T-cell (primary cell): ENCODE results near the gene GASK1A. TPM values are rescaled to one million over a fixed set of nuclear protein-coding genes. Genes with fewer than 3 reads are reported as not detected.
A peak's percentile ranks its signal among the peaks of the same experiment; 100 is the strongest.

Experiments
- ATAC-seq, 4 experiments: fragments of 200-7000 bp in 3 of 4; fragments of 150-1000 bp in 1 of 4; cut with Tn5 transposase; replicated peaks in 1 of 4; 1 replicate in 3 of 4; 2 replicates in 1 of 4; pipeline ENCODE4 v1.10.0; 2021; ENCODE audit warnings: moderate library complexity in 3 of 4, mild to moderate bottlenecking in 2 of 4, moderate number of reproducible peaks in 1 of 4
- CTCF ChIA-PET, 2 donors: fragments of 300-600 bp; sonication (Branson Sonifier 250); formaldehyde crosslinking; loops; one replicate each; lab custom pipeline; 2022; ENCODE audit warnings: antibody characterized with exemption in 2 of 2; lab: Charles Lee
- POLR2A ChIA-PET, 2 donors: fragments of 300-600 bp; sonication (Branson Sonifier 250); formaldehyde crosslinking; loops; one replicate each; lab custom pipeline; 2022; ENCODE audit warnings: antibody characterized with exemption in 2 of 2; lab: Charles Lee
- DNase-seq, 35 experiments: peaks; one replicate each; pipeline versions ENCODE4 v3.0.0 to v3.0.0-alpha.2; 2013 to 2023
- H3K27ac ChIP-seq: one replicate; pipeline ENCODE4 v1.5.1; 2013; ENCODE audit warnings: low read length
- H3K27me3 ChIP-seq, 2 experiments: replicated peaks in 1 of 2; 1 replicate in 1 of 2; 2 replicates in 1 of 2; pipeline versions ENCODE4 v1.6.1 to v1.7.0; 2013; ENCODE audit warnings: low read length in 1 of 2, mixed read lengths in 1 of 2; ENCODE audit not compliant: control insufficient read depth in 2 of 2, insufficient read depth in 2 of 2; ENCODE audit errors: extremely low read depth in 1 of 2
- H3K36me3 ChIP-seq, 2 donors: 1 replicate in 1 of 2; 2 replicates in 1 of 2; pipeline versions ENCODE4 v1.6.1 to v1.7.0; 2013; ENCODE audit warnings: low read length in 1 of 2; ENCODE audit not compliant: control insufficient read depth in 2 of 2, insufficient read depth in 1 of 2; ENCODE audit errors: extremely low read depth in 1 of 2
- H3K4me1 ChIP-seq, 2 experiments: 1 replicate in 1 of 2; 2 replicates in 1 of 2; pipeline versions ENCODE4 v1.6.1 to v1.7.0; 2013; ENCODE audit warnings: low read length in 2 of 2, mixed read lengths in 1 of 2; ENCODE audit not compliant: insufficient read depth in 2 of 2, control insufficient read depth in 1 of 2; ENCODE audit errors: extremely low read depth in 1 of 2
- H3K4me3 ChIP-seq, 2 donors: 1 replicate in 1 of 2; 2 replicates in 1 of 2; pipeline versions ENCODE4 v1.5.1 to v1.7.0; 2013; ENCODE audit warnings: mild to moderate bottlenecking in 2 of 2, low read length in 1 of 2, moderate library complexity in 1 of 2; ENCODE audit not compliant: control insufficient read depth in 1 of 2; ENCODE audit errors: extremely low read depth in 1 of 2
- H3K9me3 ChIP-seq: 2 replicates; pipeline ENCODE4 v1.7.0; 2013
- H3K27ac Mint-ChIP-seq, 2 donors: one replicate each; pipeline ENCODE4 v1.8.0; 2020 to 2021; ENCODE audit warnings: mild to moderate bottlenecking in 2 of 2, mixed read lengths in 2 of 2
- H3K27me3 Mint-ChIP-seq, 2 donors: one replicate each; pipeline ENCODE4 v1.8.0; 2021 to 2022; ENCODE audit warnings: mixed read lengths in 2 of 2
- H3K36me3 Mint-ChIP-seq: one replicate; pipeline ENCODE4 v1.8.0; 2021; ENCODE audit warnings: mixed read lengths
- H3K4me1 Mint-ChIP-seq, 3 donors: one replicate each; pipeline ENCODE4 v1.8.0; 2020 to 2022; ENCODE audit warnings: mixed read lengths in 3 of 3, mild to moderate bottlenecking in 1 of 3
- H3K4me3 Mint-ChIP-seq, 3 donors: one replicate each; pipeline ENCODE4 v1.8.0; 2020 to 2022; ENCODE audit warnings: mild to moderate bottlenecking in 3 of 3, mixed read lengths in 3 of 3, moderate library complexity in 3 of 3
- H3K9me3 Mint-ChIP-seq, 3 donors: one replicate each; pipeline ENCODE4 v1.8.0; 2020 to 2022; ENCODE audit warnings: mixed read lengths in 3 of 3
- WGBS: methylation state at CpG from one replicate; pipeline ENCODE4 v1.1.5; 2013; ENCODE audit warnings: missing lambda C conversion rate; ENCODE audit not compliant: insufficient coverage; 5-methylcytosine and 5-hydroxymethylcytosine counted together
- total RNA-seq, 35 experiments: library from RNA in 6 of 35; stranded (reverse) in 6 of 35; fragments of 120-200 nt in 1 of 35; gene quantifications; one replicate each; pipeline versions ENCODE4 v1.2.1 to v1.2.4 and lab custom pipeline; 2013 to 2026

GASK1A gene
- total RNA-seq, 5 donors from 2014 or later (not counting 1 experiment from before 2014, with no cell fraction given), result 0.10 to 0.49 (median 0.17) TPM; not detected in 1

- WGBS, result 55% methylated on average over 3 of the region's 3 CpGs
- POLR2A ChIA-PET, result no interaction called here
- Histone ChIP-seq H3K4me3 (no peak overlapping the region), H3K27me3 (no peaks in the 10 kb centered on the region), H3K4me1 (peaks cover 0 to 39% of the 10 kb centered on the region in 2 experiments), H3K36me3 (no peaks in the 10 kb centered on the region), H3K27ac (peak overlapping the region; percentile 90), H3K9me3 (no peaks in the 10 kb centered on the region)
- ATAC-seq (no peak), DNase-seq (peak in 5 of 35 experiments; percentile 13 to 45 (median 34))
- Mint-ChIP-seq H3K4me1 (peaks cover 5 to 19% (median 8%) of the 10 kb centered on the region in 3 donors), H3K36me3 (no peaks in the 10 kb centered on the region), H3K4me3 (no peak overlapping the region), H3K27ac (no peak overlapping the region), H3K27me3 (peaks cover 0 to 3% of the 10 kb centered on the region in 2 donors), H3K9me3 (no peaks in the 10 kb centered on the region)
- CTCF ChIA-PET, result no interaction called here
Measured at GRCh38 chr3:43011638-43012037, 32.5 kb downstream of the GASK1A start.

- peaks cover 3 to 16% (median 7%) of the 10 kb centered on the region in 3 donors for H3K4me1 Mint-ChIP-seq
- no peak overlapping the region for H3K4me3 Mint-ChIP-seq
- Histone ChIP-seq H3K27me3 (no peaks in the 10 kb centered on the region), H3K27ac (peak overlapping the region; percentile 90), H3K9me3 (no peaks in the 10 kb centered on the region), H3K4me3 (no peak overlapping the region), H3K4me1 (peaks cover 0 to 43% of the 10 kb centered on the region in 2 experiments), H3K36me3 (no peaks in the 10 kb centered on the region)
- peak in 1 of 35 experiments; percentile 22 for DNase-seq
- no peak overlapping the region for H3K27ac Mint-ChIP-seq
- ChIA-PET CTCF (no interaction called here), POLR2A (no interaction called here)
- H3K27me3 Mint-ChIP-seq, result peaks cover 0 to 2% of the 10 kb centered on the region in 2 donors
- no peaks in the 10 kb centered on the region for H3K36me3 Mint-ChIP-seq
- H3K9me3 Mint-ChIP-seq, result no peaks in the 10 kb centered on the region
- ATAC-seq, result no peak
Measured at GRCh38 chr3:43012174-43012573, 33.1 kb downstream of the GASK1A start.

- WGBS, result 59% methylated on average over 2 of the region's 2 CpGs
- DNase-seq (no peak), ATAC-seq (peak in 1 of 4 experiments; percentile 14)
- Histone ChIP-seq H3K9me3 (no peaks in the 10 kb centered on the region), H3K27me3 (no peaks in the 10 kb centered on the region), H3K36me3 (no peaks in the 10 kb centered on the region), H3K27ac (peak overlapping the region; percentile 90), H3K4me3 (no peak overlapping the region), H3K4me1 (peaks cover 0 to 43% of the 10 kb centered on the region in 2 experiments)
- POLR2A ChIA-PET, result no interaction called here
- H3K4me1 Mint-ChIP-seq, result peaks cover 0 to 6% (median 5%) of the 10 kb centered on the region in 3 donors
- no peaks in the 10 kb centered on the region for H3K9me3 Mint-ChIP-seq
- no peak overlapping the region for H3K27ac Mint-ChIP-seq
- no peaks in the 10 kb centered on the region for H3K36me3 Mint-ChIP-seq
- no peaks in the 10 kb centered on the region for H3K27me3 Mint-ChIP-seq
- CTCF ChIA-PET, result no interaction called here
- no peak overlapping the region for H3K4me3 Mint-ChIP-seq
Measured at GRCh38 chr3:43013256-43013655, 34.1 kb downstream of the GASK1A start.

GRCh38 chr3:43013743-43014155, 34.6 kb downstream of the GASK1A start:
- Mint-ChIP-seq H3K4me3 (no peak overlapping the region), H3K9me3 (no peaks in the 10 kb centered on the region), H3K27me3 (no peaks in the 10 kb centered on the region), H3K4me1 (peaks cover under 1 to 9% (median 2%) of the 10 kb centered on the region in 3 donors), H3K27ac (no peak overlapping the region), H3K36me3 (no peaks in the 10 kb centered on the region)
- Histone ChIP-seq H3K36me3 (no peaks in the 10 kb centered on the region), H3K4me1 (peaks cover 0 to 43% of the 10 kb centered on the region in 2 experiments), H3K27me3 (no peaks in the 10 kb centered on the region), H3K27ac (peak overlapping the region; percentile 90), H3K4me3 (no peak overlapping the region), H3K9me3 (no peaks in the 10 kb centered on the region)
- ChIA-PET CTCF (no interaction called here), POLR2A (no interaction called here)
- WGBS, result 4% methylated on average over 2 of the region's 2 CpGs
- DNase-seq (peak in 28 of 35 experiments; percentile 15 to 74 (median 48)), ATAC-seq (peak in 3 of 4 experiments; percentile 44 to 55 (median 49))

- H3K27ac Mint-ChIP-seq, result no peak overlapping the region
- no peaks in the 10 kb centered on the region for H3K27me3 Mint-ChIP-seq
- H3K4me1 Mint-ChIP-seq, result peaks cover 6 to 14% (median 7%) of the 10 kb centered on the region in 3 donors
- CTCF ChIA-PET, result no interaction called here
- 24% methylated on average over 3 of the region's 3 CpGs for WGBS
- no peaks in the 10 kb centered on the region for H3K27me3 ChIP-seq
- peak in 1 of 35 experiments; percentile 17 for DNase-seq
- no peak overlapping the region for H3K4me3 ChIP-seq
- peak overlapping the region; percentile 90 for H3K27ac ChIP-seq
- H3K36me3 ChIP-seq, result no peaks in the 10 kb centered on the region
- H3K9me3 Mint-ChIP-seq, result no peaks in the 10 kb centered on the region
- no peak for ATAC-seq
- no peak overlapping the region for H3K4me3 Mint-ChIP-seq
- no peaks in the 10 kb centered on the region for H3K9me3 ChIP-seq
- peaks cover 0 to 45% of the 10 kb centered on the region in 2 experiments for H3K4me1 ChIP-seq
- no peaks in the 10 kb centered on the region for H3K36me3 Mint-ChIP-seq
- POLR2A ChIA-PET, result no interaction called here
Measured at GRCh38 chr3:43014241-43014640, 35.1 kb downstream of the GASK1A start.

DNA sequence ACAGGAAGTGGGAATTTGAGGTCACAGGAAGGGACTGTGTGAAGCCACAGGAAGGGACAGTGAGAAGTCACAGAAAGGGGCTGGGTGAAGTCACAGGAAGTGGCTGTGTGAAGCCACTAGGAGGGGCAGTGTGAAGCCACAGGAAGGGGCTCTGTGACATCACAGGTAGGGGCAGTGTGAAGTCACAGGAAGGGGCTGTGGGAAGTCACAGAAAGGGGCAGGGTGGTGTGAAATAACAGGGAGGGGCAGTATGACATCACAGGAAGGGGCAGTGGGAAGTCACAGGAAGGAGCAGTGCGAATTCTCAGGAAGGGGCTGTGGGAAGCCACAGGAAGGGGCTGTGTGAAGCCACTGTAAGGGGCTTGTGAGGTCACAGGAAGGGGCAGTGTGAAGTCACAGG, 35.8 kb downstream of the GASK1A start:
- no peaks in the 10 kb centered on the region for H3K9me3 Mint-ChIP-seq
- POLR2A ChIA-PET, result interaction anchor here in 1 of 2 donors (0.5 kb wide), 1 partner anchor 1183 kb away, joined by 6 read pairs; no protein-coding TSS in a partner anchor

More for the DNA sequence above, 35.8 kb downstream of the GASK1A start:
- no peaks in the 10 kb centered on the region for H3K36me3 Mint-ChIP-seq
- H3K4me1 ChIP-seq, result peaks cover 0 to 50% of the 10 kb centered on the region in 2 experiments
- no peaks in the 10 kb centered on the region for H3K9me3 ChIP-seq
- no peaks in the 10 kb centered on the region for H3K36me3 ChIP-seq
- H3K4me3 ChIP-seq, result no peak overlapping the region
- H3K27ac ChIP-seq, result peak overlapping the region; percentile 90
- CTCF ChIA-PET, result no interaction called here
- ATAC-seq (no peak), DNase-seq (peak in 2 of 35 experiments; percentile 21 to 34)
- H3K27me3 ChIP-seq, result no peaks in the 10 kb centered on the region
- H3K27me3 Mint-ChIP-seq, result no peaks in the 10 kb centered on the region
- WGBS, result 0% methylated on average over 1 of the region's 1 CpG
- H3K4me1 Mint-ChIP-seq, result peaks cover 11 to 20% (median 14%) of the 10 kb centered on the region in 3 donors
- no peak overlapping the region for H3K4me3 Mint-ChIP-seq
- H3K27ac Mint-ChIP-seq, result no peak overlapping the region
